CD14-positive monocyte (primary cell): Measurements from ENCODE around the gene CST4. TPM values are rescaled to one million over a fixed set of nuclear protein-coding genes. Genes with fewer than 3 reads are reported as not detected.
A peak's percentile ranks its signal among the peaks of the same experiment; 100 is the strongest.
"Not testable (repeated sequence)": the region's sequence is repeated elsewhere in the genome, so short reads cannot be mapped to it uniquely, and the experiment has no call there.

ENCODE experiments used
- DNase-seq, 3 donors: peaks; one replicate each; pipeline ENCODE4 v3.0.0-alpha.2; 2011 to 2022
- H2AFZ ChIP-seq: 2 replicates; pipeline ENCODE4 v1.6.0; 2012; ENCODE audit warnings: mild to moderate bottlenecking, low read depth, low read length, inconsistent platforms; ENCODE audit not compliant: insufficient read depth, poor library complexity, severe bottlenecking
- H3K27ac ChIP-seq, 2 donors: 1 replicate in 1 of 2; 2 replicates in 1 of 2; pipeline ENCODE4 v1.5.1; 2012 to 2013; ENCODE audit warnings: low read length in 2 of 2, control low read depth in 1 of 2, inconsistent platforms in 1 of 2, low read depth in 1 of 2, mild to moderate bottlenecking in 1 of 2
- H3K27me3 ChIP-seq, 2 donors: one replicate each; pipeline versions ENCODE4 v1.6.0 to v1.6.1; 2011 to 2013; ENCODE audit warnings: low read length in 2 of 2; ENCODE audit not compliant: control insufficient read depth in 2 of 2, insufficient read depth in 2 of 2
- H3K36me3 ChIP-seq, 2 donors: replicated peaks in 1 of 2; 1 replicate in 1 of 2; 2 replicates in 1 of 2; pipeline versions ENCODE4 v1.5.1 to v1.6.1; 2012 to 2013; ENCODE audit warnings: low read length in 2 of 2, control low read depth in 1 of 2, inconsistent platforms in 1 of 2, mild to moderate bottlenecking in 1 of 2; ENCODE audit not compliant: insufficient read depth in 2 of 2, control insufficient read depth in 1 of 2
- H3K4me1 ChIP-seq, 2 donors: 1 replicate in 1 of 2; 2 replicates in 1 of 2; pipeline versions ENCODE4 v1.5.1 to v1.6.1; 2012 to 2013; ENCODE audit warnings: low read length in 2 of 2, control low read depth in 1 of 2, inconsistent platforms in 1 of 2, mild to moderate bottlenecking in 1 of 2, moderate library complexity in 1 of 2; ENCODE audit not compliant: insufficient read depth in 2 of 2, control insufficient read depth in 1 of 2
- H3K4me2 ChIP-seq: replicated peaks from 2 replicates; pipeline ENCODE3; 2012; ENCODE audit warnings: low read length, moderate library complexity, mild to moderate bottlenecking; ENCODE audit not compliant: poor library complexity, severe bottlenecking; ENCODE audit errors: extremely low read depth
- H3K4me3 ChIP-seq, 3 experiments: fragments of 200-600 bp in 1 of 3; sonication (generic) in 1 of 3; replicated peaks in 1 of 3; 1 replicate in 2 of 3; 2 replicates in 1 of 3; pipeline ENCODE4 v1.5.1; 2011 to 2013; ENCODE audit warnings: low read length in 3 of 3, mild to moderate bottlenecking in 3 of 3, control low read depth in 2 of 3, low read depth in 2 of 3, inconsistent platforms in 1 of 3, moderate library complexity in 1 of 3
- H3K79me2 ChIP-seq: 2 replicates; pipeline ENCODE4 v1.6.0; 2012; ENCODE audit warnings: mild to moderate bottlenecking, control low read depth, inconsistent platforms, low read length, moderate library complexity; ENCODE audit not compliant: insufficient read depth
- H3K9ac ChIP-seq: 2 replicates; pipeline ENCODE4 v1.6.0; 2017; ENCODE audit warnings: low read length, mild to moderate bottlenecking; ENCODE audit not compliant: insufficient read depth, poor library complexity, severe bottlenecking
- H3K9me3 ChIP-seq, 2 donors: replicated peaks in 1 of 2; 1 replicate in 1 of 2; 2 replicates in 1 of 2; pipeline versions ENCODE4 v1.5.1 to v1.6.1; 2012 to 2013; ENCODE audit warnings: low read length in 2 of 2, control low read depth in 1 of 2; ENCODE audit not compliant: control insufficient read depth in 1 of 2, insufficient read depth in 1 of 2
- H4K20me1 ChIP-seq: 2 replicates; pipeline ENCODE4 v1.6.0; 2012; ENCODE audit warnings: mild to moderate bottlenecking, low read length, control low read depth, moderate library complexity; ENCODE audit not compliant: insufficient read depth
- H3K27ac Mint-ChIP-seq, 7 donors: one replicate each; pipeline ENCODE4 v1.8.0; 2020; ENCODE audit warnings: mild to moderate bottlenecking in 7 of 7, mixed read lengths in 7 of 7, moderate library complexity in 6 of 7, inconsistent platforms in 2 of 7
- H3K27me3 Mint-ChIP-seq, 3 donors: one replicate each; pipeline ENCODE4 v1.8.0; 2021 to 2022; ENCODE audit warnings: low read depth in 3 of 3, mild to moderate bottlenecking in 3 of 3, mixed read lengths in 3 of 3, moderate library complexity in 3 of 3, inconsistent platforms in 1 of 3
- H3K36me3 Mint-ChIP-seq, 2 donors: one replicate each; pipeline ENCODE4 v1.8.0; 2020; ENCODE audit warnings: mixed read lengths in 2 of 2, inconsistent platforms in 1 of 2, mild to moderate bottlenecking in 1 of 2
- H3K4me1 Mint-ChIP-seq: one replicate; pipeline ENCODE4 v1.8.0; 2020; ENCODE audit warnings: mild to moderate bottlenecking, mixed read lengths
- H3K4me3 Mint-ChIP-seq, 2 donors: one replicate each; pipeline ENCODE4 v1.8.0; 2020; ENCODE audit warnings: mild to moderate bottlenecking in 2 of 2, mixed read lengths in 2 of 2, moderate library complexity in 1 of 2
- H3K9me3 Mint-ChIP-seq, 7 donors: one replicate each; pipeline ENCODE4 v1.8.0; 2020 to 2022; ENCODE audit warnings: mixed read lengths in 7 of 7, mild to moderate bottlenecking in 6 of 7, moderate library complexity in 6 of 7, inconsistent platforms in 2 of 7
- WGBS: methylation state at CpG from one replicate; pipeline ENCODE4 v1.1.5; 2013; ENCODE audit warnings: missing lambda C conversion rate; ENCODE audit not compliant: insufficient coverage; 5-methylcytosine and 5-hydroxymethylcytosine counted together
- intact Hi-C, 2 donors: fragments of 100-400 bp; cut with micrococcal nuclease; formaldehyde crosslinking; loops; one replicate each; pipeline versions ENCODE4 v1.15.0 to v1.15.1; 2023
- polyA plus RNA-seq, 3 donors: library from polyadenylated mRNA; depleted of rRNA in 1 of 3; unstranded in 2 of 3; stranded (reverse) in 1 of 3; fragments of 300-500 nt in 2 of 3; fragments of >200 nt in 1 of 3; fragmentation: Illumina TruSeq in 2 of 3; gene quantifications; 1 replicate in 2 of 3; 2 replicates in 1 of 3; pipeline ENCODE4 v1.2.3, GENCODE V29; 2012 to 2021
- TF ChIP-seq, protein P1 (sequence below): fragments of 200-600 bp; IDR thresholded peaks from one replicate; pipeline ENCODE4 v1.8.0; 2022; ENCODE audit warnings: antibody characterized with exemption, mild to moderate bottlenecking

CST4 gene
- polyA plus RNA-seq, 3 donors, result not detected

DNA sequence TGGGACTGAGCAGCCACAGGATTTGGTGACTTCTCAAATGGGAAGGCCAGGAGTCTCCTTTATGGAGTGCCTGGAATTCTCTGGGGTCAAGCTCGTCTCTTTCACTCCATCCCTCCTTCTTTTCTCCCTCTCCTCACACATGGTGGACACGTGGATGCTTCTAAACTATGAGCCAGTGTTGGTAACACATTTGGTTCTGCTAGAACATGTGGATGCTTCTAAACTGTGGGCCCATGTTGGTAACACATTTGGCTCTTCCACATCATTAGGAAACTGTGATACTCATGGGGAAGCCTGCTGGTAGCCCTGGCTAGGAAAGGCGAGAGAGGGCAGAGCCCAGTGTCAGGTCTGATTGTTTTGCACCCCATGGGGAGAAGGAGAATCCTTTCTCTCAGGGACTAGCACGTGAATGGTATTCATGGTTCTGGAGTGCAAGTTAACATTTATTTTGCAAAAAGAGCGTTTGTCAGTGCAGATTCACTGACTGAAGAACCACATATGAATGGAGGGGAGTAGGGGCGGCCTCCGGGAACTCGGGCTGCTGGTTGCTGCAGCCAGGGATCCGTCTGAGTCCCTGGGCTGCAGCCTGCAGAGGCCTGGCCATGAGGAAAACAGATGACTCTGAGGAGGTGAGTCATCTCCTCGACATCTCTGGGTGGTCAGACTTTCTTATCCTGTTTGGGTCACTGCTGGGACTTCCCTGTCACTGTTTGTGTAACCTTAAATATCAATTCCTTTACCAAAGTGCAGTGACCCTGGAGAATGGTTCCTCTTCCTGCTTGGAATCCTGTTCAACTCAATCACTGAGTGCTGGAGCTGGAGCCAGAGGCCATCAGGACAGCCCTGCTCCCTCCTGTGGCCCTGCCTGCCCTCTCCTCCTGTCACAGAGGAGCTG, 4.1 kb upstream of the CST4 start:
- peaks cover 3 to 19% (median 14%) of the 10 kb centered on the region in 3 donors for H3K27me3 Mint-ChIP-seq
- 77% methylated on average over 7 of the region's 10 CpGs for WGBS
- H3K9ac ChIP-seq, H4K20me1 ChIP-seq, H3K4me1 Mint-ChIP-seq, H3K36me3 Mint-ChIP-seq, H3K36me3 ChIP-seq, H3K9me3 Mint-ChIP-seq, intact Hi-C loops, H3K4me3 Mint-ChIP-seq, H3K27ac ChIP-seq, H3K4me1 ChIP-seq, H3K9me3 ChIP-seq, H3K79me2 ChIP-seq, H3K4me2 ChIP-seq, H3K27me3 ChIP-seq, H2AFZ ChIP-seq, H3K27ac Mint-ChIP-seq, H3K4me3 ChIP-seq: not testable (repeated sequence)
- peak in 1 of 3 donors; percentile 33 for DNase-seq

DNA sequence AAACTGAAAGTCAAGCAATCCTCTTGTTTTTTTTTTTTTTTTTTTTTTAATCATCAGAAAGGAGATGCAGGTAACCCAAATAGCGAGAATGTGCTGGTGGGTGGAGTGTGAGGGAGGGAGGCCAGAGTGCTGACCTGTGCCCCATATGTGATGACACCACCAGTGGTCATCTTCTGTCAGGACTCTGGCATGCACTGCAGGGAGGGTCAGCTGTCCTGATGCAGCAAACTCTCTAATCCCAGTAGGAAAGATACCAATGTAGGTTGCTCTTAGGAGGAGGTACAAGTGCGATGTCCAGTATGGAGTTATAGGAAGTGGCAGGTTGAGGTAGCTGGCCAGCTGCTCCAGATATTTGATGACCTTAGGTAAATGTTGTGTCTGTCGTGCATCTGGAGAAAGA, 2.8 kb upstream of the CST4 start:
- Histone ChIP-seq H3K9me3 (no peaks in the 10 kb centered on the region), H3K4me2 (no peak overlapping the region), H4K20me1 (no peaks in the 10 kb centered on the region), H3K79me2 (no peaks in the 10 kb centered on the region), H3K4me1 (no peaks in the 10 kb centered on the region), H3K9ac (no peak overlapping the region), H2AFZ (no peak overlapping the region), H3K36me3 (no peaks in the 10 kb centered on the region), H3K27ac (no peak overlapping the region), H3K4me3 (no peak overlapping the region), H3K27me3 (no peaks in the 10 kb centered on the region)
- Mint-ChIP-seq H3K36me3 (no peaks in the 10 kb centered on the region), H3K9me3 (no peaks in the 10 kb centered on the region), H3K27ac (no peak overlapping the region), H3K27me3 (peaks cover 3 to 18% (median 12%) of the 10 kb centered on the region in 3 donors), H3K4me3 (no peak overlapping the region), H3K4me1 (peaks cover 2% of the 10 kb centered on the region)
- intact Hi-C loops, result no loop called here
- no peak for DNase-seq
- 91% methylated on average over 2 of the region's 3 CpGs for WGBS
- TF ChIP-seq, protein P1, sequence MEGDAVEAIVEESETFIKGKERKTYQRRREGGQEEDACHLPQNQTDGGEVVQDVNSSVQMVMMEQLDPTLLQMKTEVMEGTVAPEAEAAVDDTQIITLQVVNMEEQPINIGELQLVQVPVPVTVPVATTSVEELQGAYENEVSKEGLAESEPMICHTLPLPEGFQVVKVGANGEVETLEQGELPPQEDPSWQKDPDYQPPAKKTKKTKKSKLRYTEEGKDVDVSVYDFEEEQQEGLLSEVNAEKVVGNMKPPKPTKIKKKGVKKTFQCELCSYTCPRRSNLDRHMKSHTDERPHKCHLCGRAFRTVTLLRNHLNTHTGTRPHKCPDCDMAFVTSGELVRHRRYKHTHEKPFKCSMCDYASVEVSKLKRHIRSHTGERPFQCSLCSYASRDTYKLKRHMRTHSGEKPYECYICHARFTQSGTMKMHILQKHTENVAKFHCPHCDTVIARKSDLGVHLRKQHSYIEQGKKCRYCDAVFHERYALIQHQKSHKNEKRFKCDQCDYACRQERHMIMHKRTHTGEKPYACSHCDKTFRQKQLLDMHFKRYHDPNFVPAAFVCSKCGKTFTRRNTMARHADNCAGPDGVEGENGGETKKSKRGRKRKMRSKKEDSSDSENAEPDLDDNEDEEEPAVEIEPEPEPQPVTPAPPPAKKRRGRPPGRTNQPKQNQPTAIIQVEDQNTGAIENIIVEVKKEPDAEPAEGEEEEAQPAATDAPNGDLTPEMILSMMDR, result no peak
